GM18907 (cell line): ENCODE data around the gene ARHGAP26.

Source experiments
- ATAC-seq: cut with Tn5 transposase; IDR thresholded peaks from one replicate; pipeline ENCODE4 v1.9.1; 2021; ENCODE audit warnings: mild to moderate bottlenecking, moderate library complexity; ENCODE audit not compliant: unreplicated experiment

The ARHGAP26 gene

GRCh38 chr5:142900927-142901326, 130.8 kb downstream of the ARHGAP26 start:
- ATAC-seq = no peak

GRCh38 chr5:142901476-142902185, 131.5 kb downstream of the ARHGAP26 start:
- ATAC-seq = no peak

- no peak for ATAC-seq
These were observed 132.2 kb downstream of the ARHGAP26 start for GRCh38 chr5:142902186-142902965.

GRCh38 chr5:142904416-142904815, 134.2 kb downstream of the ARHGAP26 start:
- no peak for ATAC-seq

DNA sequence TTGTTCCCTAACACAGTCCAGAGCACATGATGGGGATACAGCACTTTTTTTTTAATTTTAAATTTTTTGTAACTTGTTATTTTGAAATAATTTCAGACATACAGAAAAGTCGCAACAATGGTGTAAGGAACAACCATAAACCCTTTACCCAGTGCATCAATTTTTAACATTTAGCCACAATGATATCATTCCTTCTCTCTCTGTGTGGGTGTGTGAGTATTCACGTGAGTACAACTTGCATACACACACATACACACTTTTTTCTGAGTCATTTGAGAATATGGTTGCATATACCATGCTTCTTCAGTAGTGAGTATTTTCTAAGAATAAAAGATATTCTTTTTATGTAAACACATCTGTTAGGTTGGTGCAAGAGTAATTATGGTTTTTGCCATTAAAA, 135.2 kb downstream of the ARHGAP26 start:
- ATAC-seq = no peak

DNA sequence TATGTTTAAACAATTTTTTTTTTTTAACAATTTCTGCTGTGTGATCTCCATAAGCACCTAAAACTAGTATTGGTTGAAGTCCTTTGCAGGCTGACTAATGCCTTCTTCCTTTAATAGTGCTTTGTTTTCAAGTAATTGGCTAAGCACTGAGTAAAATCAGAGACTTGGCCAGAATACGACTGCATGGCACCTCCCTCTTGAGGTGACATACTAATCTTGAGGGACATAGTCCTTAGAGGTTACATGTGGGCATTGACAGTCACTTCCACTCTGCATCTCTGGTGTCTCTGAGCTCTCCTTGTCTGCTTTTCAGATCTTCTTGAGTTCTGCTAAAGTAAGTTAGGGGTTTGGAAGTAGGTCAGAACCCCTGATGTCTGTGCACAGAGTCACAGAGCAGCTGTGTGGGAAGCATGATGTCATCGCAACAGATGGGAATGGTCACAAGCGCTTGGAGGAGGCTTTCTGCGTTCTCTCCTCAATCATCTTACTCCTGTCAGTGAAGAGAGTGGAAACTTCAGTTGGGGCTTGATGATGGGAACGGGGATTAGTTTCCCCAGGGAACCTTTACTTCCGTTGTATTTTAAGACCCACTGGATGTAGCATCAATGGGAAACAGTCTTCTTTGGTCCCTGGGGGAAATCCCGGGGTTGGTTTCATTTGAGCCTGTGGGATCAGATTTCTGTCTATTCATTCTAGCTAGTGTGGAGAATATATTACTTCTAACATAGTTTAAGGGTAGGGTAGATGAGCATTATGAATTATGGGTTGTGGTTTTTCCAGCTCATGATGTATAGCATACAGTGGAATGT, 136.9 kb downstream of the ARHGAP26 start:
- no peak for ATAC-seq

DNA sequence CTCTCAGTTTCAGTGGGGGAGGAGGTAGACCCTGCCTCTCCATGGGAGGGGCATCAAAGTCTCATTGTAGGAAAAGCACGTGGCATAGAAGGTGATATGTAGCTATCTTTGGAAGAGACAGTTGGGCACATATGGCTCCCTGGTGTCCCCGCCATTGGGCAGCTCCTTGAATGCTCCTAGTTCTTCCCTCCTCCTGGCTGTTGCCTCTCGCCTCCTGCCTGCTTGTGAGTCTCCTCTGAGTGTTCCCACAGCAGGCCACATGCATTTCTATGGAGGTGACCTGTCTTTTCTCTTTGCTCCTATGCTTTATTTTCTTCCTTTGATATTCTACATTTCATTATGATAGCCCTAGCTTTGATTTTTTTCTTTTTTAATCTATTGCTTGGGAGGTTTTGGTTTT, 138.5 kb downstream of the ARHGAP26 start:
- no peak for ATAC-seq

- ATAC-seq = no peak
These were observed 140.0 kb downstream of the ARHGAP26 start for GRCh38 chr5:142910128-142910527.

GRCh38 chr5:142911170-142911569, 141.0 kb downstream of the ARHGAP26 start:
- no peak for ATAC-seq

DNA sequence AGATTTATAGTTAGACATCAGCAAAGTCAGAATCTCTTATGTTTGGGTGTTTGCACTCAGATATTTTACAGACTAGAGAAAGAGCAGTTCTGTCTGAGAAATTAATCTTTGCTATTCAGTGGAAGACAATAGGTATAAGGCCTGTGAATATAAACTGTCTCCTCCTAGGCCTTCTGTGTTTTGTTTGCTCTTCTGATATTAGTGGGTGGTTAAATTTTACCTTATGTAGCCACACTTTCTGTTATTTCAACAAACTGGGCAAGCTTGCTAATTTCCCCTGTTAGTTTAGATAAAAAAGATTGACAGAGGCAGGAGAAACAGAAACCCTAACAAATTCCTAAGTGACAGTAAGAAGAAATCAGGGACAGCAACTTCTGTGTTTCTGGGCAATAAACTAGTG, 141.6 kb downstream of the ARHGAP26 start:
- no peak for ATAC-seq

DNA sequence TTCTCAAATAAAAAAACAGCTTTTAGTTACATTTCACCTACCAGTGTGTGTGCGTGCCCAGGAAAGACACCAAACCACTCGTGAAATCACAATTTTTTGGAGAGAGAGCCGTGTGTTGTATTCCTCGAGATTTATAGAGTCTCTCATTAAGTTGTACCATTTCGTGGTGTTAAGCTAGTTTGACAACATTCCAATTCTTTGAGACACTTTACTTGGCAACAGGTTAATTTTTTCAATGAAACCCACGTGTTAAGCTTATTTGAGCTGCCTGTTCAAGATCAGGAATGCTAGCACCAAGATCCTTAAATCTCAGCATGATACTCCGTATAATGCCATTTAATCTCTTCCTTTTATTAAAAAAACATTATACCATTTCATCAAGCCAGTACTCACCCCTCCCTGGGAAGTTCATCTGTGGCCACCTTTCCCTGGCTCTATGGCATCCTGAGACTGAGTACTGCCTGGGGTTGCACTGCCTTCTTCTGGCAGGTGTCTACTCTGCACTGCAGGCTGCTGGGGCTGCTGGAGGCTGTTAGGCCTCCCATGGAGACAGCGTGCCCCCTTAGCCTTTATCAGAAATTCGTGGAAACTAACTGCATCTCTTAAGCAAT, 143.7 kb downstream of the ARHGAP26 start:
- ATAC-seq = no peak

GRCh38 chr5:142915038-142915437, 144.9 kb downstream of the ARHGAP26 start:
- ATAC-seq = no peak

- peak; percentile 78 for ATAC-seq
These were observed 145.7 kb downstream of the ARHGAP26 start for GRCh38 chr5:142915813-142916424.

DNA sequence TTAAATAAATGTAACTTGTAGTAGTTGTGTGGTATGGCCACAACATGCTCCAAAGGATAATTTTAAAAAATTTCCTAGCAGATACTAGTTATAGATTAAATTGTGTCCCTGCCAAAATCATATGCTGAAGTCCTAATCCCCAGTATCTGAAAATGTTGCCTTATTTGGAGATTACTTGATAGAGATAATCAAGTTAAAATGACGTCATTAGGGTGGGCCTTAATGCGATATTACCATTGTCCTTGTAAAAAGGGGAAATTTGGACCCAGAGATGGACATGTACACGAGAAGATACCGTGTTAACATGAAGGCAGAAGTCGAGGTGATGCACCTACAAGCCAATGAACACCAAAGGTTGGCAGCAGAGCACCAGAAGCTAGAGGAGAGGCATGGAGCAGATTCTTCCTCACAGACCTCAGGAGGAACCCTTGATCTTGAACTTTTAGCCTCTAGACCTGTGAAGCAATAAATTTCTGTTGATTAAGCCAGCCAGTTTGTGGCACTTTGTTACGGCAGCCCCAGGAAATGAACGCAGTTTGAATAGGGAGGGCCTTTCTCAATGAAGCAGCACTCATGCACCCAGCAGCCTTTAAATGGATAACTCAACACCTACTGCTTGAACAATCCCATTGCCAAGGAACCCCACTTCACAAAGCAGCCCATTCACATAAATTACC, 148.9 kb downstream of the ARHGAP26 start:
- no peak for ATAC-seq

- no peak for ATAC-seq
These were observed 150.9 kb downstream of the ARHGAP26 start for GRCh38 chr5:142920849-142921612.

DNA sequence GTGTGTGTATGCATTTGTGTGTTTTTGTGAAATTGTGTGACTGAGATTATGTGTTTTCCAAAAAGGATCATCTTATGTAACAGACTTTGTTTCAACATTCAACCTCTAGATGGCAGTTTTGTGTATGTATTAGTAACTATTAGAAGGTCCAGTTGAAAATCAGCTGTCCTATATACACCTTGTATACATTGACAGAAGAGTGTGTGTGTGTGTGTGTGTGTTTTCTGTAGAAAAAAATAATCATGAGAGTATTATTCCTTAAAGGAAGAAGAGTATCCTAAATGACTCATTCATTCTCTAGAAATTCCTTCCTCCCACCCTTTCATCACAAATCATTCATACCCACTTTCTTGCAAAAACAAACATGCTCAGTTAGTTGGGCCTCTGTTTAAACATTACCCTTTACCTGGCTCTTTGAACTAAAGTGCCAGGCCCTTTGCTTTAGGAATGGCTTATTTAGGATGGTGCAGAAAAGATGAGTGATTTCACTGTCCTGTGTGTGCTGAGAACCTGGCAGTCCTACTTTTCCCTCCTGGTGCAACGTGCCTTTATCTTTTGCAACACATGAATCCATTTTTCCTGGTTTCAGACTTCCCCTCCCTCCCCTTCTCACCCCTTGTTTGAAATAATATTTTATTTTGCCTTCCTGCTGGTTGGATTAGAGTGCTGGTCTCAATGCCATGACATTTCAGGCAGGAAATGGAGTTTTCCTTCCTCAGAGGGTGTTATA, 152.2 kb downstream of the ARHGAP26 start:
- ATAC-seq = peak; percentile 59

DNA sequence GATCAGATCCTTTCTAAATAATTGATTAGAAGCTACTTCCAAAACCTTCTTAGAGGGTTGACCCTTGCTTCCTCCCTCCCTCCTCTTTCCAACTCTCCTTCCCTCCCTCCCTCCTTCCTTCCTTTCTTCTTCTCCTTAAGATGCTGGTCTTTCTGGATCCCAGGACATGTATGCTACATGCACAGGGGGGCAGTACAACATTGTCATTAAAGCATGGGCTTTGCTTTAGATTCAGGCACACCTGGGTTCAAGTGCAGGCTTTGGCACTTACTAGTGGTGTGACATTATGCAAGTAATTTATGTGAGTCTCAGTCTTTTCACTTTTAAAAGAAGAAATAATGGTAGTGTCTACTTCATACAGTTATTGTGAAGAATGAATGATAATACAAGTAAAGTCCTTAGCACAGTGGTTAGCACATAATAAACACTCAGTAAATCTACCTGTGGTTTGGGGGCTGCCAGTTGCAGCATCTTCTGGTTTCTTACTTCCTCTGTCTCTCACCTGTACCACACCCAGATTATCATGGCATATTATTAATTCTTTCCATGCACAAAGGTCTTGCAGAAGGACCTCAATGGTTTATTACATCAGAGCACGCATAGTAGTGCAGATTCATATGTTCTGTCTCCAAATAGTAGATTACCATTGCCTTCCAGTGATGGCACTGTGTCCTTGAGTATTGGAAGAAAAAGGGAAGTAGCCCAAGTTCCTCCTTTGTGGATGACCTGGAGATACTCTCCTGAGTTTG, 154.1 kb downstream of the ARHGAP26 start:
- no peak for ATAC-seq

DNA sequence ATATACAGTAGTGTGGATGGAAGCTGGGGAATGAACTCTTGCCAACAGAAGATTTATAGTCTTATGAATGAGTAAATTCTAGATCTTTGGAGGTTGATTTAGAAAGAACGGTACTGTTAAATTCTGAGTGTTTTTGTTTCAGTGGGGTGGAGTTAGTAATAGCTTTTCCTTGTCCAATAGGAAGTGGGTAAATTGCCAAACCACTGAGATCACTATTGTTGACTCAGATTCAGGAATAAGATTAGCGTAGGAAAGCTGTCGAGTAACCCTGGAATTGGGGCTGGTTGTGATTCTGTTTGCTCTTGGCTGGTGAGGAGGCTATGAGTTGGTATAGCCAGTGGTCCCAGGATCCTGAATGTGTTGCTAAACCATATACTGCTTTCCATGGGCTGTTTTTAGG, 155.6 kb downstream of the ARHGAP26 start:
- no peak for ATAC-seq
